Stimulated activated CD4-positive, alpha-beta T cell treated with anti-CD3 and anti-CD28 coated beads, Interleukin-15, amount 100 ng/mL, for 24 hours (primary cell): ENCODE results near the gene FXYD4.
"Not testable (repeated sequence)": the region's sequence is repeated elsewhere in the genome, so short reads cannot be mapped to it uniquely, and the experiment has no call there.

Source experiments
- DNase-seq: peaks from one replicate; pipeline ENCODE4 v3.0.0-alpha.2; 2020

The FXYD4 gene

GRCh38 chr10:43376828-43377423 is 5.5 kb downstream of the FXYD4 start:
- DNase-seq, result no peak

GRCh38 chr10:43377424-43377883 is 6.0 kb downstream of the FXYD4 start:
- DNase-seq, result no peak

GRCh38 chr10:43380610-43381222 is 9.3 kb downstream of the FXYD4 start:
- no peak for DNase-seq

GRCh38 chr10:43383204-43383971 is 12.0 kb downstream of the FXYD4 start:
- DNase-seq, result no peak

- DNase-seq, result no peak
Measured at GRCh38 chr10:43384252-43385221, 13.1 kb downstream of the FXYD4 start.

GRCh38 chr10:43385412-43386004 is 14.1 kb downstream of the FXYD4 start:
- DNase-seq, result no peak

GRCh38 chr10:43386549-43386948 is 15.1 kb downstream of the FXYD4 start:
- DNase-seq, result no peak

GRCh38 chr10:43386981-43387677 is 15.7 kb downstream of the FXYD4 start:
- no peak for DNase-seq

GRCh38 chr10:43387678-43388032 is 16.2 kb downstream of the FXYD4 start:
- no peak for DNase-seq

GRCh38 chr10:43389867-43390266 is 18.4 kb downstream of the FXYD4 start:
- no peak for DNase-seq

GRCh38 chr10:43390333-43390732 is 18.9 kb downstream of the FXYD4 start:
- DNase-seq, result no peak

GRCh38 chr10:43390759-43391158 is 19.3 kb downstream of the FXYD4 start:
- no peak for DNase-seq

GRCh38 chr10:43391496-43391895 is 20.1 kb downstream of the FXYD4 start:
- DNase-seq, result no peak

- DNase-seq, result no peak
Measured at GRCh38 chr10:43392748-43393147, 21.3 kb downstream of the FXYD4 start.

- DNase-seq, result not testable (repeated sequence)
Measured at GRCh38 chr10:43393186-43393585, 21.8 kb downstream of the FXYD4 start.

- no peak for DNase-seq
Measured at GRCh38 chr10:43393606-43394360, 22.3 kb downstream of the FXYD4 start.

- DNase-seq, result no peak
Measured at GRCh38 chr10:43394868-43395267, 23.4 kb downstream of the FXYD4 start.

- peak; percentile 62 for DNase-seq
Measured at GRCh38 chr10:43395571-43396060, 24.2 kb downstream of the FXYD4 start.

- peak; percentile 88 for DNase-seq
Measured at GRCh38 chr10:43396061-43396927, 24.9 kb downstream of the FXYD4 start.
